Body of pancreas (tissue), 4 donors: ENCODE results near the gene NPHP4.

Source experiments
- CTCF ChIP-seq, 7 experiments: fragments of 450-650 bp in 4 of 7; fragments of 200-600 bp in 3 of 7; sonication (generic) in 3 of 7; IDR thresholded peaks; one replicate each; pipeline ENCODE4 v1.5.1; 2016 to 2019; ENCODE audit warnings: antibody characterized with exemption in 7 of 7
- POLR2A ChIP-seq, 3 donors: fragments of 450-650 bp; IDR thresholded peaks; one replicate each; pipeline ENCODE4 v1.6.1; 2016; ENCODE audit warnings: antibody characterized with exemption in 3 of 3, mild to moderate bottlenecking in 2 of 3

GRCh38 chr1:5968161-5968736, 24.0 kb downstream of the NPHP4 start:
- TF ChIP-seq CTCF (IDR thresholded peaks at IDR 0.05) (no peak), POLR2A (IDR thresholded peaks at IDR 0.05) (no peak)
